Measurements from ENCODE around the gene SH3RF3. TPM values are rescaled to one million over a fixed set of nuclear protein-coding genes. Genes with fewer than 3 reads are reported as not detected.

The SH3RF3 gene
- total and polyA plus RNA-seq, 9 of the 15 experiments (the other 6 are each of a cell fraction or from before 2014, with no cell fraction given): 0.02 TPM; not detected in 8

- Histone ChIP-seq H2AFZ (ENCODE audit: low read depth, low read length) (no peak overlapping the region), H3K27me3 (ENCODE audit: control insufficient read depth in 2 of 2, insufficient read depth in 2 of 2, low read length in 2 of 2) (peaks cover 17 to 58% of the 10 kb centered on the region in 2 experiments), H3K4me2 (ENCODE audit: insufficient read depth, low read length) (no peak overlapping the region), H3K36me3 (ENCODE audit: control insufficient read depth, insufficient read depth, low read length) (no peaks in the 10 kb centered on the region), H3K9me3 (replicated peaks; ENCODE audit: control insufficient read depth, insufficient read depth, low read depth, low read length) (no peaks in the 10 kb centered on the region), H3K4me3 (no peak overlapping the region), H3K79me2 (ENCODE audit: control insufficient read depth, insufficient read depth, low read length) (no peaks in the 10 kb centered on the region), H3K9ac (ENCODE audit: insufficient read depth in 1 of 2, low read depth in 2 of 2, low read length in 2 of 2) (no peak overlapping the region), H3K4me1 (replicated peaks in 1 of 2; ENCODE audit: control insufficient read depth in 2 of 2, insufficient read depth in 2 of 2, low read length in 2 of 2) (no peaks in the 10 kb centered on the region), H3K27ac (ENCODE audit: extremely low read depth, low read depth, low read length) (no peak overlapping the region), H3K9me1 (ENCODE audit: control insufficient read depth, insufficient read depth, low read length) (no peaks in the 10 kb centered on the region), H4K20me1 (replicated peaks; ENCODE audit: control insufficient read depth, insufficient read depth, low read length) (no peaks in the 10 kb centered on the region)
- ChIA-PET CTCF (ENCODE audit: low intra/inter-chr PET ratio) (no interaction called here), POLR2A (no interaction called here)
- FAIRE-seq: no peak
- BruUV-seq (replicated peaks): no TSS peak
- 1% methylated on average over 6 of the region's 6 CpGs for WGBS (ENCODE audit: insufficient coverage, low coverage, missing lambda C conversion rate)
- intact Hi-C loops (cut with micrococcal nuclease): no loop called here
- in situ Hi-C loops (cut with MboI): no loop called here
- TF ChIP-seq, protein P1, sequence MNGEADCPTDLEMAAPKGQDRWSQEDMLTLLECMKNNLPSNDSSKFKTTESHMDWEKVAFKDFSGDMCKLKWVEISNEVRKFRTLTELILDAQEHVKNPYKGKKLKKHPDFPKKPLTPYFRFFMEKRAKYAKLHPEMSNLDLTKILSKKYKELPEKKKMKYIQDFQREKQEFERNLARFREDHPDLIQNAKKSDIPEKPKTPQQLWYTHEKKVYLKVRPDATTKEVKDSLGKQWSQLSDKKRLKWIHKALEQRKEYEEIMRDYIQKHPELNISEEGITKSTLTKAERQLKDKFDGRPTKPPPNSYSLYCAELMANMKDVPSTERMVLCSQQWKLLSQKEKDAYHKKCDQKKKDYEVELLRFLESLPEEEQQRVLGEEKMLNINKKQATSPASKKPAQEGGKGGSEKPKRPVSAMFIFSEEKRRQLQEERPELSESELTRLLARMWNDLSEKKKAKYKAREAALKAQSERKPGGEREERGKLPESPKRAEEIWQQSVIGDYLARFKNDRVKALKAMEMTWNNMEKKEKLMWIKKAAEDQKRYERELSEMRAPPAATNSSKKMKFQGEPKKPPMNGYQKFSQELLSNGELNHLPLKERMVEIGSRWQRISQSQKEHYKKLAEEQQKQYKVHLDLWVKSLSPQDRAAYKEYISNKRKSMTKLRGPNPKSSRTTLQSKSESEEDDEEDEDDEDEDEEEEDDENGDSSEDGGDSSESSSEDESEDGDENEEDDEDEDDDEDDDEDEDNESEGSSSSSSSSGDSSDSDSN (IDR thresholded peaks at IDR 0.05; ENCODE audit: borderline replicate concordance in 1 of 2, low read depth in 2 of 2, low read length in 2 of 2): no peak
- TF ChIP-seq ZNF282 (CRISPR knock-in tag; IDR thresholded peaks at IDR 0.05) (no peak), PTBP1 (IDR thresholded peaks at IDR 0.05; ENCODE audit: low read depth, low read length) (no peak), EWSR1 (IDR thresholded peaks at IDR 0.05; ENCODE audit: borderline replicate concordance, low read depth, partially characterized antibody) (no peak), ETS2 (tag; IDR thresholded peaks at IDR 0.05; ENCODE audit: borderline replicate concordance, poor library complexity, severe bottlenecking) (no peak), ZNF277 (CRISPR knock-in tag; IDR thresholded peaks at IDR 0.05; ENCODE audit: borderline replicate concordance) (no peak), NBN (IDR thresholded peaks at IDR 0.05; ENCODE audit: low read depth) (no peak), CEBPB (tag; IDR thresholded peaks at IDR 0.05) (no peak)
- TF ChIP-seq, protein P2, sequence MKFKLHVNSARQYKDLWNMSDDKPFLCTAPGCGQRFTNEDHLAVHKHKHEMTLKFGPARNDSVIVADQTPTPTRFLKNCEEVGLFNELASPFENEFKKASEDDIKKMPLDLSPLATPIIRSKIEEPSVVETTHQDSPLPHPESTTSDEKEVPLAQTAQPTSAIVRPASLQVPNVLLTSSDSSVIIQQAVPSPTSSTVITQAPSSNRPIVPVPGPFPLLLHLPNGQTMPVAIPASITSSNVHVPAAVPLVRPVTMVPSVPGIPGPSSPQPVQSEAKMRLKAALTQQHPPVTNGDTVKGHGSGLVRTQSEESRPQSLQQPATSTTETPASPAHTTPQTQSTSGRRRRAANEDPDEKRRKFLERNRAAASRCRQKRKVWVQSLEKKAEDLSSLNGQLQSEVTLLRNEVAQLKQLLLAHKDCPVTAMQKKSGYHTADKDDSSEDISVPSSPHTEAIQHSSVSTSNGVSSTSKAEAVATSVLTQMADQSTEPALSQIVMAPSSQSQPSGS (CRISPR knock-in tag; IDR thresholded peaks at IDR 0.05): no peak
- no peak for ATAC-seq
- DNase-seq (ENCODE audit: extremely low read depth in 1 of 4, low spot score in 3 of 4): no peak
Measured at GRCh38 chr2:109475531-109476210, 346.7 kb downstream of the SH3RF3 start.
